ENCODE data around the gene ZNF619. TPM values are rescaled to one million over a fixed set of nuclear protein-coding genes. Genes with fewer than 3 reads are reported as not detected.

ZNF619 gene
- total RNA-seq: 3.9 and 5.2 TPM in 2 replicates

DNA sequence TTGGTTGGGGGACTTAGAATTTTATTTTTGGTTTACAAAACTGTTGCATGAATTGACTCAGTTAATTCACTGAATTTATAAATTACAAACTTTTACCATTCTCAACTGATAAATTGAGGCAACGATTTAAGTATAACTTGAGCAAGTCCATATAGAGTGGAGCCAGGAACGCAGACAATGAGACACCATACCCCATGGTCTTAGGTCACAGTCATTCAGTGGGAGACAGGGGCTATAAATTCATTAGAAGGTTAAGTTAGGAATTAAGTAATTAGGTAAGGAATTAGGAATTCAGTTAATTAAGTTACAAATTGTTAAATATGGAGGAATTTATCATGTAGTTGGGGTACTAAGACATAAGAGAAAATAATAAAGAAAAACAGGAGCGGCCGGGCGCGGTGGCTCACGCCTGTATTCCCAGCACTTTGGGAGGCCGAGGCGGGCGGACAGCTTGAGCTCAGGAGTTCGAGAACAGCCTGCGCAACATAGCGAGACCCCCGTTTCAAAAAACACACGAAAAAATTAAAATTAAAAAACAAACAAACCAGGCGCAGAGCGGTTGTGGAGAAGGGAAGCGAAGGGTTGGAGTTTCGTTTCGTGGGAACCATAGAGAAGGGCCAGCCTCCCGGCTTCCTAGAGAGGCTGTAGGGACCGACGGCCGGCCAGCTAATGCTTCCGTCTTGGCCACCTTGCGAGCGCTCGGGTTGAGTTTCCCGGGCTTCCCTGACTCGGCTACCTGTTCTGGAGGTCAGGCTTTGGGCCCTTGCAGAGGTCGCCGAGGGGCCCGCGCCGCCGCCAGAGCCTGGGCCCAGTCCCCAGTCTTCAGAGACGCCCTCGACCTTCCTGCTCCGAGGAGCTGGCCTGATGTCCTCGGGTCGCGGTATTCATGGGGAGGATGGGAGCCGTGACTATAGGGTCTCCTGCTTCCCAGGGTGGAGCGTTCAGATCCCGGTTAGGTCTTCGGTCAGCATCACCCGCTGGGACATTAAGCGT, at the start of gene ZNF619:
TSS of gene ZNF619 (plus strand) at position 645 of the 993 bp plus-strand sequence. CDS start 858 bp downstream, outside the sequence.
- TF ChIP-seq, protein P1, sequence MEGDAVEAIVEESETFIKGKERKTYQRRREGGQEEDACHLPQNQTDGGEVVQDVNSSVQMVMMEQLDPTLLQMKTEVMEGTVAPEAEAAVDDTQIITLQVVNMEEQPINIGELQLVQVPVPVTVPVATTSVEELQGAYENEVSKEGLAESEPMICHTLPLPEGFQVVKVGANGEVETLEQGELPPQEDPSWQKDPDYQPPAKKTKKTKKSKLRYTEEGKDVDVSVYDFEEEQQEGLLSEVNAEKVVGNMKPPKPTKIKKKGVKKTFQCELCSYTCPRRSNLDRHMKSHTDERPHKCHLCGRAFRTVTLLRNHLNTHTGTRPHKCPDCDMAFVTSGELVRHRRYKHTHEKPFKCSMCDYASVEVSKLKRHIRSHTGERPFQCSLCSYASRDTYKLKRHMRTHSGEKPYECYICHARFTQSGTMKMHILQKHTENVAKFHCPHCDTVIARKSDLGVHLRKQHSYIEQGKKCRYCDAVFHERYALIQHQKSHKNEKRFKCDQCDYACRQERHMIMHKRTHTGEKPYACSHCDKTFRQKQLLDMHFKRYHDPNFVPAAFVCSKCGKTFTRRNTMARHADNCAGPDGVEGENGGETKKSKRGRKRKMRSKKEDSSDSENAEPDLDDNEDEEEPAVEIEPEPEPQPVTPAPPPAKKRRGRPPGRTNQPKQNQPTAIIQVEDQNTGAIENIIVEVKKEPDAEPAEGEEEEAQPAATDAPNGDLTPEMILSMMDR (IDR thresholded peaks at IDR 0.05; ENCODE audit: insufficient read depth, low read depth, low read length): no peak
- peak; percentile 80 for DNase-seq (ENCODE audit: low read depth)
- H3K4me3 ChIP-seq (ENCODE audit: low read depth, low read length): peak within 1 kb of the TSS; percentile 79

DNA sequence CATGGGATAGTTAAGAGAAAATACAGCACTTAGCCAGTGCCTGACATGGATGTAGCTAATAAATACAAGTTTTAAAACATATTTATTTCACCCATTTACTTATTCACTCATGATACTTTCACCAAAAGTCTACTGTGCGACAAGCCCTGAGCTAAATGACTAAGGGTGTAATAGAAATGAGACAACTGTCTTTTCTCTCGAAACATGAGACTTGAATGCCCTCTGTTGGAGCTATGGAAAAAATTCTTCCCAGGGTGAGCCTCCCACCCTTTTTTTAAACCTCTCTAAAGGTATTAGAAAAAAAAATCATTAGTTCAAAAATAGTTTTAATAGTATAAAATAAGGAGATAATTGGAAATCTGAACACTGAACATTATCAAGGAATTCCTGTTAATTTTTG, 44.1 kb upstream of the ZNF619 start:
- no peak for DNase-seq (ENCODE audit: low read depth)
- no peak overlapping the region for H3K4me3 ChIP-seq (ENCODE audit: low read depth, low read length)
- TF ChIP-seq, protein P1 (IDR thresholded peaks at IDR 0.05; ENCODE audit: insufficient read depth, low read depth, low read length): no peak

DNA sequence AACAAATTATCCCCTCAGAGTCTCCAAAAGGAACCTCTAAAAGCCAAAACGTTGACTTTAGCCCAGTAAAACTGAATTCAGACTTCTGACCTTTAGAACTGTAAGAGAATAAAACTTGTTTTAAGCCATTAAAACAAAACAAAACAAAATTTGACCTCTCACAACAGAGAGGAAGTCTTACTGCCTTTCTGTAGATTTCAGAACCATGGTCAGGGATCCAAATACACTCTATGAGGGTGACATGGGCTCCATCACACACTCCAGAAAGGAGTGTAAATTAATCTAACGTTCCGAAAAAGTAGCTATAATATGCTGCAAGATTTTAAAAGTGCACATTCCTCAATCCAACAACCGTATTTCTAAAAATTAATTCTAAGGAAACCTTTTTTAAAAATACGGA, 39.0 kb upstream of the ZNF619 start:
- no peak overlapping the region for H3K4me3 ChIP-seq (ENCODE audit: low read depth, low read length)
- TF ChIP-seq, protein P1 (IDR thresholded peaks at IDR 0.05; ENCODE audit: insufficient read depth, low read depth, low read length): no peak
- DNase-seq (ENCODE audit: low read depth): no peak

DNA sequence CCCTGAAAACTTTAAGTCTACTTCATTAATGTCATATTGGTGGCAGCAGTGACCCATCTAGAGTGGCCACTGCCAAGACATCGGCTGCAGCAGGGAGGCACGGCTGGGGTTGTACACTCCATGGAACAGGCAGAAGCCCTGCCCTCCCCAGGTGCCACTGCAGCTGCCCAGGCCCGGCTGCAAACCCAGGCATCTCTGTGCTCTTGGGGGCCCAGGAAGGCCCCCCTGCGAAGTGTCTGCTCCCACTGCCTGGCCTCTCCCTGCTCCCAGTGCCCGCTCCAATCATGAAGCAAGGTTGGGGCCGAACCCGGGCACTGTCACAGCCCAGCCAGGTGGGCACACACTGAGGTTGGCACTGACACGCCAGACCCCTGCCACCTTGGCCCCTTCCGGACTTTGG, 31.9 kb upstream of the ZNF619 start:
- no peak for DNase-seq (ENCODE audit: low read depth)
- TF ChIP-seq, protein P1 (IDR thresholded peaks at IDR 0.05; ENCODE audit: insufficient read depth, low read depth, low read length): no peak

DNA sequence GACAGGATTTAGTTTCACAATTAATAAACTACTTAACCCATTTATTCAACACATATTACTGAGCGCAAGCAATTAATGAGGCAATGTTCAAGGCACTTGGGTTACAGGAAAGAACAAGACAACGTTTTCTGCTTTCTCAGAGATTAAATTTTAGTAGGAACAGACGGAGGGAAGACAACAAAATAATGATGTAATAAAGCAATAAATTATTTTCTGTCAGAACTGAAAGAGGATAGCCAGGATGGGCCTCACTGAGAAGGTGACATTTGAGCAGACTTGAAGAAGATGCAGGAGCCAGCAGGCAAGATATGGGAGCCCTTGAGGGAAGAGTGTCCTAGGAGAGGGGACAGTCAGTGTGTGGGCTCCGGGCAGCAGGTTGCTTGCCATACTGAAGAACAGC, 31.0 kb upstream of the ZNF619 start:
- no peak for DNase-seq (ENCODE audit: low read depth)
- no peak overlapping the region for H3K4me3 ChIP-seq (ENCODE audit: low read depth, low read length)
- TF ChIP-seq, protein P1 (IDR thresholded peaks at IDR 0.05; ENCODE audit: insufficient read depth, low read depth, low read length): no peak

More for the DNA sequence above, 31.9 kb upstream of the ZNF619 start:
- H3K4me3 ChIP-seq (ENCODE audit: low read depth, low read length): no peak overlapping the region

DNA sequence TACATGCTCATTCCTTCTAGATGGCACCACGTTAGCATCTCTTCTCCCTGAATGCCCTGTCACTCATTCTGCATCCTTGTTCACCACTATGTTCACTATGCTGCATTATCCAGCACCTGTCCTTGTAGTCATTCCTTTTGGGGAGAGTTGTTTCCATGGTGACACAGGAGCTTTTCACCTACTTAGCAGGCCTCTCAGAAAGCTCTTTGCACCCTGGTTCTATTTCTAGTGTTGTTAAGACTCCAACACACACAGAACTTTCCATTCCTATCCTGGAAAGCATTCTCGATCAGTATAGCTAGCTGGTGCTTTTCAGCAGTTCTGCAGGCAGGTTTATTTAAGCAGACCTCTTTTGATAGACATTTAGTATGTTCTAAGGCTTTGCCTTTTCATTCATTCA, 26.5 kb upstream of the ZNF619 start:
- TF ChIP-seq, protein P1 (IDR thresholded peaks at IDR 0.05; ENCODE audit: insufficient read depth, low read depth, low read length): no peak
- no peak overlapping the region for H3K4me3 ChIP-seq (ENCODE audit: low read depth, low read length)
- DNase-seq (ENCODE audit: low read depth): no peak
